ENCODE results near the gene PRR12.

DNA sequence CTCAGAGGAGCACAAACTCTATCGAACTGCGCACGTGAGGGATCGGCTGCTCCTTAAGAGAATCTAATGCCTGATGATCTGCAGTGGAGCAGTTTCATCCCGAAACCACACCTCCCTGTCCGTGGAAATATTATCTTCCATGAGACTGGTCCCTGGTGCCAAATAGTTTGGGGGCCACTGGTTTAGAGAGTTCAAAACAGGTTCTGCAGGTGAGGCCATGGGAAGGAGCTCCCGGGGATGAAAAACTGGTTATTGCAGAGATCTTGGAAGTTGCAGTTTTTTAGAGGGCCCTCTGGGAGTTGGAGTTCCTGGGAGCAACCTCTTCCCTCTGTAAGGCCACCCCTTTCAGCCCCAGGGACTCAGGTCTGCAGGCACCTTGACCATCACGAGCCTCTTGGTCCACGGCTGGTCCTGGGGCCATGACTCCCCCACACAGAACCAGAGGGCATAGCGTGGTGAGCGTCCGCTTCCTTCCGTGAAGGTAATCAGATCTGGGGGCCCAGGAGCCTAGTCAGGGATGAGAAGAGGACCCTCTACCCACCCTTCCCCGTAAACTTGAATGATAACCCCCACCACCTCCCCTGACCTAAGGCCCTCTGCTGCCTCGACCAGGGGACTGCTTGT is 69.5 kb downstream of the PRR12 start:
- TF ChIP-seq, protein P1, sequence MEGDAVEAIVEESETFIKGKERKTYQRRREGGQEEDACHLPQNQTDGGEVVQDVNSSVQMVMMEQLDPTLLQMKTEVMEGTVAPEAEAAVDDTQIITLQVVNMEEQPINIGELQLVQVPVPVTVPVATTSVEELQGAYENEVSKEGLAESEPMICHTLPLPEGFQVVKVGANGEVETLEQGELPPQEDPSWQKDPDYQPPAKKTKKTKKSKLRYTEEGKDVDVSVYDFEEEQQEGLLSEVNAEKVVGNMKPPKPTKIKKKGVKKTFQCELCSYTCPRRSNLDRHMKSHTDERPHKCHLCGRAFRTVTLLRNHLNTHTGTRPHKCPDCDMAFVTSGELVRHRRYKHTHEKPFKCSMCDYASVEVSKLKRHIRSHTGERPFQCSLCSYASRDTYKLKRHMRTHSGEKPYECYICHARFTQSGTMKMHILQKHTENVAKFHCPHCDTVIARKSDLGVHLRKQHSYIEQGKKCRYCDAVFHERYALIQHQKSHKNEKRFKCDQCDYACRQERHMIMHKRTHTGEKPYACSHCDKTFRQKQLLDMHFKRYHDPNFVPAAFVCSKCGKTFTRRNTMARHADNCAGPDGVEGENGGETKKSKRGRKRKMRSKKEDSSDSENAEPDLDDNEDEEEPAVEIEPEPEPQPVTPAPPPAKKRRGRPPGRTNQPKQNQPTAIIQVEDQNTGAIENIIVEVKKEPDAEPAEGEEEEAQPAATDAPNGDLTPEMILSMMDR (conservative IDR thresholded peaks at IDR 0.05 in 1 of 2, IDR thresholded peaks at IDR 0.05 in 1 of 2; ENCODE audit: low read depth in 1 of 2, low read length in 2 of 2), result no peak
- TF ChIP-seq EZH2 (IDR thresholded peaks at IDR 0.05; ENCODE audit: low read length, missing control alignments), result no peak
